GM12892 (cell line): ENCODE results near the gene FIGLA.

Experiments
- POLR2A ChIP-seq: IDR thresholded peaks from 2 replicates; pipeline ENCODE4 v1.6.1; 2011; ENCODE audit warnings: low read depth, low read length, control low read depth
- TAF1 ChIP-seq: IDR thresholded peaks from 2 replicates; pipeline ENCODE4 v1.6.1; 2011; ENCODE audit warnings: low read depth, mild to moderate bottlenecking, control low read depth, low read length, borderline replicate concordance

- no peak for TF ChIP-seq POLR2A
- TF ChIP-seq TAF1 = no peak
Observed at GRCh38 chr2:70752396-70752795, 38.0 kb downstream of the FIGLA start.
